DND-41 (cell line): ENCODE measurements around the gene SPATS2.

Experiments used
- EZH2 ChIP-seq: IDR thresholded peaks from 3 replicates; pipeline ENCODE4 v1.6.1; 2012; ENCODE audit warnings: borderline replicate concordance, low read depth, mild to moderate bottlenecking, moderate library complexity, low read length, inconsistent platforms; ENCODE audit not compliant: severe bottlenecking
- TF ChIP-seq, protein P1 (sequence below): IDR thresholded peaks from 2 replicates; pipeline ENCODE4 v1.5.1; 2012; ENCODE audit warnings: borderline replicate concordance, low read length, moderate library complexity, mild to moderate bottlenecking; ENCODE audit not compliant: poor library complexity, severe bottlenecking; ENCODE audit errors: extremely low read depth

DNA sequence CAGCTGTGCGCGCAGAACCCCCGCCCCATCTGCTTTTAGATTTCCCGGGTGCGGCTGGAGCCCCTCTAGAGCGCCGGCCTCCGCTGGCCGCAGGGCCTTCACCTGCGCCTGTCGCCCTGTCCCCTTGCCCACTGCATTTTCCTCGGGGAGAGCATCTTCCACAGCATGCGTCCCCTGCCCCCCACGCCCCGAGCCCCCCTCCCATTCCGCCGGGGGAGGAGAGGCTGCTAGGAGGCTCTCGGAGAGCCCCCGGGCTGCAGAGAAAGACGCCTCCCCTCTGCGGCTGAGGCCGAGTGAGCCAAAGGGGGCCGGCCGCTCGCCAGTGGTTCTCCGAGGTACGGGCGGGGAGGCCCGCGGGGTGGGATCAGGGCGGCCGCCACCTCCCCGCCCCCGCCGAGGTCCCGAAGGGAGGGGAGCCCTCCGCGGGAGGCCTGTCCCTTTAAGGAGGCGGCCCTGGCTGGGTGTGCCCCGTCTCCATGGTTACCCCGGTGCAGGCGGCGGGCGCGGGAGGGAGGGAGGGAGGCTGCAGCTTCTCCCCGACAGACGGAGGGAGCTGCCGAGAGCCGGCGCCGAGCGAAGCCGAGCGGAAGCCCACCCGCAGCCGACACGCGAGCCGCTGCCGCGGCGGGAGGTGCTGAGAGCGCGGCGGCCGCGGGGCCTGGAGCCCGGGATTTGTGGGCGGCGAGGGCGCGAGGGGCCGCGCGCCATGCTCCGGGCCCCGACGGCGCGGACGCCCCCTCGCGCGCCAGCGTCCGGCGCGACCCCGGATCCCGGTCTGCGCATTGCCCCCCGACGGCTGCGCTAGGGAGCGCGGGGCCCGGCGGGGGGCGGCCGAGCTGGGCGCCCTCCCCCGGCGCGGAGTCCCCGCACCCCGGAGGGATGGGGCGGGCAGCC lies 171.5 kb downstream of the SPATS2 start, which contains the start of gene KCNH3:
- TF ChIP-seq, protein P1, sequence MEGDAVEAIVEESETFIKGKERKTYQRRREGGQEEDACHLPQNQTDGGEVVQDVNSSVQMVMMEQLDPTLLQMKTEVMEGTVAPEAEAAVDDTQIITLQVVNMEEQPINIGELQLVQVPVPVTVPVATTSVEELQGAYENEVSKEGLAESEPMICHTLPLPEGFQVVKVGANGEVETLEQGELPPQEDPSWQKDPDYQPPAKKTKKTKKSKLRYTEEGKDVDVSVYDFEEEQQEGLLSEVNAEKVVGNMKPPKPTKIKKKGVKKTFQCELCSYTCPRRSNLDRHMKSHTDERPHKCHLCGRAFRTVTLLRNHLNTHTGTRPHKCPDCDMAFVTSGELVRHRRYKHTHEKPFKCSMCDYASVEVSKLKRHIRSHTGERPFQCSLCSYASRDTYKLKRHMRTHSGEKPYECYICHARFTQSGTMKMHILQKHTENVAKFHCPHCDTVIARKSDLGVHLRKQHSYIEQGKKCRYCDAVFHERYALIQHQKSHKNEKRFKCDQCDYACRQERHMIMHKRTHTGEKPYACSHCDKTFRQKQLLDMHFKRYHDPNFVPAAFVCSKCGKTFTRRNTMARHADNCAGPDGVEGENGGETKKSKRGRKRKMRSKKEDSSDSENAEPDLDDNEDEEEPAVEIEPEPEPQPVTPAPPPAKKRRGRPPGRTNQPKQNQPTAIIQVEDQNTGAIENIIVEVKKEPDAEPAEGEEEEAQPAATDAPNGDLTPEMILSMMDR = no peak
- peak; percentile 63 for TF ChIP-seq EZH2
